ENCODE data around the gene HEG1.

GRCh38 chr3:124939661-124940060, 116.1 kb downstream of the HEG1 start:
- TF ChIP-seq, protein P1, sequence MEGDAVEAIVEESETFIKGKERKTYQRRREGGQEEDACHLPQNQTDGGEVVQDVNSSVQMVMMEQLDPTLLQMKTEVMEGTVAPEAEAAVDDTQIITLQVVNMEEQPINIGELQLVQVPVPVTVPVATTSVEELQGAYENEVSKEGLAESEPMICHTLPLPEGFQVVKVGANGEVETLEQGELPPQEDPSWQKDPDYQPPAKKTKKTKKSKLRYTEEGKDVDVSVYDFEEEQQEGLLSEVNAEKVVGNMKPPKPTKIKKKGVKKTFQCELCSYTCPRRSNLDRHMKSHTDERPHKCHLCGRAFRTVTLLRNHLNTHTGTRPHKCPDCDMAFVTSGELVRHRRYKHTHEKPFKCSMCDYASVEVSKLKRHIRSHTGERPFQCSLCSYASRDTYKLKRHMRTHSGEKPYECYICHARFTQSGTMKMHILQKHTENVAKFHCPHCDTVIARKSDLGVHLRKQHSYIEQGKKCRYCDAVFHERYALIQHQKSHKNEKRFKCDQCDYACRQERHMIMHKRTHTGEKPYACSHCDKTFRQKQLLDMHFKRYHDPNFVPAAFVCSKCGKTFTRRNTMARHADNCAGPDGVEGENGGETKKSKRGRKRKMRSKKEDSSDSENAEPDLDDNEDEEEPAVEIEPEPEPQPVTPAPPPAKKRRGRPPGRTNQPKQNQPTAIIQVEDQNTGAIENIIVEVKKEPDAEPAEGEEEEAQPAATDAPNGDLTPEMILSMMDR (IDR thresholded peaks at IDR 0.05): no peak
- TF ChIP-seq POLR2A (IDR thresholded peaks at IDR 0.05): no peak
